ENCODE measurements around the gene FADS1. TPM values are rescaled to one million over a fixed set of nuclear protein-coding genes. Genes with fewer than 3 reads are reported as not detected.

The FADS1 gene
- total and polyA plus RNA-seq, 7 experiments from 2014 or later: 0.62 to 52.1 (median 2.6) TPM; not detected in 1

DNA sequence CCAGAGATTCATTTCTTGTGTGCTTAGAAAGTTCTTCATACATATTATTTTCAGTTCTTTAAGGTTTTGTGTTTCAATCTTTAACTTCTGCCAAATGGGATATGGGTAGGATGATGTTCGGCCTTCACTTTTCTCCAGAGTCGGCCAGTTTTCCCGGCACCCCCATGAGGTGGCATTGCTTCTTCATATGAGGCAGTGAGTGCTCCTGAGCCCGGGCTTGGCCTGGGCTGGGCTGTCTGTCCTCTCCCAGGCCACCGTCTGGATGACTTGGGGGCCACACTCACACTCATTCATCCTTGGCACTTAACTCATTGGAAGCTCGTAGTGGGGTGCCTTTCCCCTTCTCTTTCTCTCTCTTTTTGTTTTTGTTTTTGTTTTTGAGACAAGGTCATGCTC, 35.1 kb upstream of the FADS1 start:
- POLR2A ChIA-PET: no interaction called here
- Mint-ChIP-seq H3K27me3 (no peaks in the 10 kb centered on the region), H3K4me1 (peaks cover 0 to 8% (median 0%) of the 10 kb centered on the region in 7 donors), H3K36me3 (peaks cover 0 to 30% (median 0%) of the 10 kb centered on the region in 5 donors), H3K27ac (no peak overlapping the region), H3K9me3 (no peaks in the 10 kb centered on the region), H3K4me3 (no peak overlapping the region)
- Histone ChIP-seq H3K36me3 (ENCODE audit: control insufficient read depth in 2 of 3, insufficient read depth in 3 of 3, low read length in 3 of 3) (no peaks in the 10 kb centered on the region), H3K9me3 (ENCODE audit: control insufficient read depth in 2 of 3, low read length in 3 of 3) (no peaks in the 10 kb centered on the region), H3K27ac (ENCODE audit: low read depth, low read length) (no peak overlapping the region), H3K27me3 (ENCODE audit: control insufficient read depth in 2 of 2, insufficient read depth in 2 of 2, low read length in 2 of 2) (no peaks in the 10 kb centered on the region), H3K4me3 (ENCODE audit: low read length) (no peak overlapping the region), H3K4me1 (ENCODE audit: control insufficient read depth in 2 of 2, insufficient read depth in 2 of 2, low read length in 2 of 2) (no peaks in the 10 kb centered on the region)
- intact Hi-C loops (cut with micrococcal nuclease): no loop called here
- ATAC-seq (no peak), DNase-seq (no peak)
- CTCF ChIA-PET: no interaction called here

DNA sequence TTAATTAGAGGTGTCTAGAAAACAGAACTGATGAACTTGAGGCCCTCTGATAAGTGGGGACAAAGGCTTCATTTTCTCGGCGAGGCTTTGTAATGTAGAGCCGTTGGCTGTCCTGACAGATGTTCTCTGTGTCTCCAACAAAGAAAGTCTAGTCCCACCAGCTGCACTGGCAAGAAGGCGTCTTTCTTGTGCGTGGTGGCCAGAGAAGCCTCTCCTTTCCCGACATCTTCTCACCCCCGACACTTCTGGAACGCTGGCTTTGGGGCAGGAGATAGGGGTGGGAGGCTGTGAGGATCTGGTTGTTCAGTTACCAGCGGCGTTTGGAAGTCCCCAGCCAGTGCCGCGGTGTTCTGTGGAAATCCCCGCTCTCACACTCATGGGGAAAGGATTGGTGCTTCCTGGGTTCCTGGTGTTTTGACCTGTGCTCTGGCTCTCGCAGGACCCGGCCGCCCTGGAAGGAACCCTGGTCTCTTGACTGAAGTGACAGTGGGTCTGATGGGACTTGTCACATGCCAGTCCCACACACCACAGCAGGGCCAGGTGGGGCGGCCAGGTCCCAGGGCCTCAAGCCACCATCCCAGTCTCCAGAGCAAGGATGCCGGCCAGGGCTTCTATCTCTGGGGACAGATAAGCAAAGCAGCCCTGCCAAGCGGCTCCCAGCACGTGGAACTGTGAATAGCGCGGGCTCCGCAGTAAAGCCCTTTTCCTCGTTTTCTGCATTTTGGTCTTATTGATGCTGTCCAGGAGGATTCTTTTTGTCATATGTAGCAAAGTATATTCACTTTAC, 34.5 kb upstream of the FADS1 start:
- peaks cover 0 to 31% (median 0%) of the 10 kb centered on the region in 5 donors for H3K36me3 Mint-ChIP-seq
- Histone ChIP-seq H3K27me3 (ENCODE audit: control insufficient read depth in 2 of 2, insufficient read depth in 2 of 2, low read length in 2 of 2) (no peaks in the 10 kb centered on the region), H3K9me3 (ENCODE audit: control insufficient read depth in 2 of 3, low read length in 3 of 3) (no peaks in the 10 kb centered on the region), H3K36me3 (ENCODE audit: control insufficient read depth in 2 of 3, insufficient read depth in 3 of 3, low read length in 3 of 3) (no peaks in the 10 kb centered on the region), H3K27ac (ENCODE audit: low read depth, low read length) (no peak overlapping the region), H3K4me3 (ENCODE audit: low read length) (no peak overlapping the region), H3K4me1 (ENCODE audit: control insufficient read depth in 2 of 2, insufficient read depth in 2 of 2, low read length in 2 of 2) (no peaks in the 10 kb centered on the region)
- H3K4me3 Mint-ChIP-seq: no peak overlapping the region
- no peak for DNase-seq
- no peaks in the 10 kb centered on the region for H3K27me3 Mint-ChIP-seq
- H3K9me3 Mint-ChIP-seq: no peaks in the 10 kb centered on the region
- no peak for ATAC-seq
- H3K27ac Mint-ChIP-seq: peak overlapping the region in 1 of 9 donors; percentile 9
- ChIA-PET POLR2A (no interaction called here), CTCF (no interaction called here)
- intact Hi-C loops (cut with micrococcal nuclease): no loop called here
- H3K4me1 Mint-ChIP-seq: peaks cover 0 to 8% (median 0%) of the 10 kb centered on the region in 7 donors

DNA sequence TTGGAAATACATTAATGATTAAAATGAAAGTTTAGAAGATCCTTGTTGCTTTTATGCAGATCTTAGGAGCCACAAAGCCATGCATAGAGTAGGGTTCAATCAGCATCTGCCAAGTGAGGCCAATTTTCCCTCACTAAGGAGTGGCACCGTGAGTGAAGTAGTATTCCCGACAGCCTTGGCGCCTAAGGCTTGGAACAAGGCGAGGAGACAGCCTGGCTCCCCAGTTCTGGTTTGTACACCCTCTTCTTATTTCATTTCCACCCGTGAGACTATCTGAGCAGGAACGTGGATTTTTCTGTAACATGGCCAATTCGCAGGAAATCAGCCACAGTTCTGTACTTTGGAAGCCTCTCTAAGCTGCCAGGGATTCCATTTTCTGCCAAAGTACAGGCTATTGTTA, 33.9 kb upstream of the FADS1 start:
- CTCF ChIA-PET: no interaction called here
- ATAC-seq (no peak), DNase-seq (no peak)
- H3K27ac Mint-ChIP-seq: no peak overlapping the region
- POLR2A ChIA-PET: no interaction called here
- peaks cover 0 to 2% (median 0%) of the 10 kb centered on the region in 11 donors for H3K9me3 Mint-ChIP-seq
- peaks cover 0 to 8% (median 0%) of the 10 kb centered on the region in 7 donors for H3K4me1 Mint-ChIP-seq
- intact Hi-C loops (cut with micrococcal nuclease): no loop called here
- Histone ChIP-seq H3K36me3 (ENCODE audit: control insufficient read depth in 2 of 3, insufficient read depth in 3 of 3, low read length in 3 of 3) (no peaks in the 10 kb centered on the region), H3K9me3 (ENCODE audit: control insufficient read depth in 2 of 3, low read length in 3 of 3) (no peaks in the 10 kb centered on the region), H3K4me3 (ENCODE audit: low read length) (no peak overlapping the region), H3K27me3 (ENCODE audit: control insufficient read depth in 2 of 2, insufficient read depth in 2 of 2, low read length in 2 of 2) (no peaks in the 10 kb centered on the region), H3K27ac (ENCODE audit: low read depth, low read length) (no peak overlapping the region), H3K4me1 (ENCODE audit: control insufficient read depth in 2 of 2, insufficient read depth in 2 of 2, low read length in 2 of 2) (no peaks in the 10 kb centered on the region)
- H3K27me3 Mint-ChIP-seq: no peaks in the 10 kb centered on the region
- no peak overlapping the region for H3K4me3 Mint-ChIP-seq
- H3K36me3 Mint-ChIP-seq: peaks cover 0 to 34% (median 0%) of the 10 kb centered on the region in 5 donors

DNA sequence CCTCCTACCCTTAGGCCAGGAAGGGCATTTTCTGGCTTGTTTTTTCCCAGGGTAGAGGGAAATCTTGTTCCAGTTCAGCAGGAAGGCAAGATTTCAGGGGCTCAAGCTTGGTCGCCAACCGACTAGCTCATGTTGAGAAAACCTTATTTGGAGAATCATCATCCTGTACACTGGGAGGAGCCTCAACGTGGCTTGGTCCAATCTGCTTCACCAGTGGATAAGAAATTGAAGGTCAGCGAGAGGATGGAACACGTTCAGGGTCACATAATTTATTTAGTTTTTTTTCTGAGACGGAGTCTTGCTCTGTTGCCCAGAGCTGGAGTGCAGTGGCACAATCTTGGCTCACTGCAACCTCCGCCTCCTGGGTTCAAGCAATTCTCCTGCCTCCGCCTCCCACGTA, 31.8 kb upstream of the FADS1 start:
- Histone ChIP-seq H3K27ac (ENCODE audit: low read depth, low read length) (no peak overlapping the region), H3K27me3 (ENCODE audit: control insufficient read depth in 2 of 2, insufficient read depth in 2 of 2, low read length in 2 of 2) (no peaks in the 10 kb centered on the region), H3K4me1 (ENCODE audit: control insufficient read depth in 2 of 2, insufficient read depth in 2 of 2, low read length in 2 of 2) (no peaks in the 10 kb centered on the region), H3K36me3 (ENCODE audit: control insufficient read depth in 2 of 3, insufficient read depth in 3 of 3, low read length in 3 of 3) (no peaks in the 10 kb centered on the region), H3K4me3 (ENCODE audit: low read length) (no peak overlapping the region), H3K9me3 (ENCODE audit: control insufficient read depth in 2 of 3, low read length in 3 of 3) (no peaks in the 10 kb centered on the region)
- intact Hi-C loops (cut with micrococcal nuclease): no loop called here
- ChIA-PET CTCF (no interaction called here), POLR2A (no interaction called here)
- Mint-ChIP-seq H3K27me3 (no peaks in the 10 kb centered on the region), H3K9me3 (peaks cover 0 to 2% (median 0%) of the 10 kb centered on the region in 11 donors), H3K4me3 (no peak overlapping the region), H3K27ac (peak overlapping the region in 1 of 9 donors; percentile 4), H3K36me3 (peaks cover 0 to 32% (median 0%) of the 10 kb centered on the region in 5 donors), H3K4me1 (peaks cover 0 to 8% (median 0%) of the 10 kb centered on the region in 7 donors)
- ATAC-seq (no peak), DNase-seq (no peak)

DNA sequence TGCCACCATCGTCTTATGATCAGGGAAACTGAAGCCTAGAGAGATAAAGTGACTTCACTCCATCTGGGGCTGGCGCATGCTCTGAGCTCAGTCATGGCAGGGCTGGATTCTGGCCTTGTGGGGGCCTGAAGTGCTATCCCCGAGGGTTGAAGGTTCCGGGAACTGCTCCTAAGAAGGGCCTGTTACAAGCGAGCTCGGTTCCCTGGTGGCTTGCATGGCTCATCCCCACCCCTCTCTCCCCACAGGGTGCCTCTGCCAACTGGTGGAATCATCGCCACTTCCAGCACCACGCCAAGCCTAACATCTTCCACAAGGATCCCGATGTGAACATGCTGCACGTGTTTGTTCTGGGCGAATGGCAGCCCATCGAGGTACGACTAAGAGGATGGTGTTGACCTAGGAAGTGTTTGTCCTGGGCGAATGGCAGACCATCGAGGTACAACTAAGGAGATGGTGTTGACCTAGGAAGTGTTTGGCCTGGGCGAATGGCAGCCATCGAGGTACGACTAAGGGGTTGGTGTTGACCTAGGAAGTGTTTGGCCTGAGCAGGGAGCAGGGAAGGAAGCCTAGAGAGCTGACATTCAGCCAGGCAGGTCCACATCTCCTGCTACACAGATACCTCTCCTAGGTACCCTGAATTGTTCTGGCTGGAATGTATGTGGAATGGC, 31.2 kb upstream of the FADS1 start:
- POLR2A ChIA-PET: no interaction called here

DNA sequence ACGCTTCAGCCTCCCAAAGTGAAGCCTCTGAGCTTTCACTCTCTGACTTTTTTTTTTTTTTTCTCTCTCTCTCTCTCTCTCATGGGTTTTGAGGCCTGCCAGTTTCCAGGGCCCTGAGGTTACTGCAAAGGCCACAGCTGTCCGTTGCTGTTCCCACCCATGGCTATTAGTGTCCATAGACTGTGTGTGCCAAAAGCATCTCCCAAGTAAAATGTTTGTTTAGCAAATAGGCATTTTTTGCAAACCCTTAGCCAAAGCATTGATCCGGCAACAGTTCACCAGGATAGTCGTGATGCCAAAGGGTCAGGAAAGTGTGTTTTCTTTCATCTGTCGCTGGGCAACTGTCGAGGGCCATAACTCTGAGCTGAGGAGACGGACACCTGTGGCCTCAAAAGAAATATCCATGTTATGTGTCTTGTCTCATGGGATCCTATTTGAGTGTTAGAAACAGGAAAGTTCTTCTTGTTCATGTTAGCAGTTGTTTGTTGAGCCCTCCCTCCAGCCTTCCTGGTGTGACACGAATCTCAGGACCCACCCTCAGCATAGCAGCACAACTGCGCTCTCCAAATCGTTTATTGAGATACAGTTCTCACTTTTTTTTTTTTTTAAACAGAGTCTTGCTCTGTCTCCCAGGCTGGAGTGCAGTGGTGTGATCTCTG, 29.7 kb upstream of the FADS1 start:
- H3K4me3 Mint-ChIP-seq: no peak overlapping the region
- intact Hi-C loops (cut with micrococcal nuclease): no loop called here

More for the DNA sequence above, 31.2 kb upstream of the FADS1 start:
- Mint-ChIP-seq H3K27me3 (no peaks in the 10 kb centered on the region), H3K36me3 (peaks cover 0 to 32% (median 0%) of the 10 kb centered on the region in 5 donors), H3K9me3 (peaks cover 0 to 2% (median 0%) of the 10 kb centered on the region in 11 donors), H3K4me3 (no peak overlapping the region), H3K4me1 (peaks cover 0 to 8% (median 0%) of the 10 kb centered on the region in 7 donors), H3K27ac (no peak overlapping the region)
- intact Hi-C loops (cut with micrococcal nuclease): no loop called here
- CTCF ChIA-PET: no interaction called here
- no peak for ATAC-seq
- Histone ChIP-seq H3K27ac (ENCODE audit: low read depth, low read length) (no peak overlapping the region), H3K4me1 (ENCODE audit: control insufficient read depth in 2 of 2, insufficient read depth in 2 of 2, low read length in 2 of 2) (no peaks in the 10 kb centered on the region), H3K9me3 (ENCODE audit: control insufficient read depth in 2 of 3, low read length in 3 of 3) (no peaks in the 10 kb centered on the region), H3K27me3 (ENCODE audit: control insufficient read depth in 2 of 2, insufficient read depth in 2 of 2, low read length in 2 of 2) (no peaks in the 10 kb centered on the region), H3K36me3 (ENCODE audit: control insufficient read depth in 2 of 3, insufficient read depth in 3 of 3, low read length in 3 of 3) (no peaks in the 10 kb centered on the region), H3K4me3 (ENCODE audit: low read length) (no peak overlapping the region)
- no peak for DNase-seq

More for the DNA sequence above, 29.7 kb upstream of the FADS1 start:
- H3K4me1 Mint-ChIP-seq: peaks cover 0 to 5% (median 1%) of the 10 kb centered on the region in 7 donors
- ATAC-seq (no peak), DNase-seq (no peak)
- H3K36me3 Mint-ChIP-seq: peaks cover 0 to 31% (median 0%) of the 10 kb centered on the region in 5 donors
- no peak overlapping the region for H3K27ac Mint-ChIP-seq
- no peaks in the 10 kb centered on the region for H3K36me3 ChIP-seq (ENCODE audit: control insufficient read depth in 2 of 3, insufficient read depth in 3 of 3, low read length in 3 of 3)
- no peaks in the 10 kb centered on the region for H3K9me3 ChIP-seq (ENCODE audit: control insufficient read depth in 2 of 3, low read length in 3 of 3)
- H3K9me3 Mint-ChIP-seq: peaks cover 0 to 2% (median 0%) of the 10 kb centered on the region in 11 donors
- no peaks in the 10 kb centered on the region for H3K27me3 Mint-ChIP-seq
- H3K27me3 ChIP-seq (ENCODE audit: control insufficient read depth in 2 of 2, insufficient read depth in 2 of 2, low read length in 2 of 2): no peaks in the 10 kb centered on the region
- H3K27ac ChIP-seq (ENCODE audit: low read depth, low read length): no peak overlapping the region
- POLR2A ChIA-PET: no interaction called here
- H3K4me1 ChIP-seq (ENCODE audit: control insufficient read depth in 2 of 2, insufficient read depth in 2 of 2, low read length in 2 of 2): no peaks in the 10 kb centered on the region
- no peak overlapping the region for H3K4me3 ChIP-seq (ENCODE audit: low read length)
- CTCF ChIA-PET: no interaction called here

Measured in naive thymus-derived CD4-positive, alpha-beta T cell (primary cell).